ENCODE measurements around the gene MUC6.

The MUC6 gene

GRCh38 chr11:1044160-1044559 lies 7.6 kb upstream of the MUC6 start:
- peaks cover 93% of the 10 kb centered on the region for H3K27me3 ChIP-seq (ENCODE audit: insufficient read depth, low read depth)
- H3K79me2 ChIP-seq (ENCODE audit: insufficient read depth, low read depth): no peaks in the 10 kb centered on the region
- TF ChIP-seq CTCF (conservative IDR thresholded peaks at IDR 0.05; ENCODE audit: low read depth, low read length): no peak
- no peaks in the 10 kb centered on the region for H3K36me3 ChIP-seq (ENCODE audit: insufficient read depth)
- H3K4me3 ChIP-seq (IDR thresholded peaks at IDR 0.05; ENCODE audit: insufficient read depth, low read depth, low read length): no peak overlapping the region
- no peak overlapping the region for H3K27ac ChIP-seq
- no peaks in the 10 kb centered on the region for H3K4me1 ChIP-seq (ENCODE audit: low read depth, poor library complexity, severe bottlenecking)
- no peaks in the 10 kb centered on the region for H4K20me1 ChIP-seq (ENCODE audit: insufficient read depth)
- H2AFZ ChIP-seq (ENCODE audit: low read depth): no peak overlapping the region
- no peak overlapping the region for H3K9ac ChIP-seq
- no peak overlapping the region for H3K4me2 ChIP-seq

- H3K79me2 ChIP-seq (ENCODE audit: insufficient read depth, low read depth): no peaks in the 10 kb centered on the region
- H3K4me2 ChIP-seq: no peak overlapping the region
- H3K9ac ChIP-seq: no peak overlapping the region
- H3K27me3 ChIP-seq (ENCODE audit: insufficient read depth, low read depth): peaks cover 93% of the 10 kb centered on the region
- H3K4me3 ChIP-seq (IDR thresholded peaks at IDR 0.05; ENCODE audit: insufficient read depth, low read depth, low read length): no peak overlapping the region
- H3K4me1 ChIP-seq (ENCODE audit: low read depth, poor library complexity, severe bottlenecking): no peaks in the 10 kb centered on the region
- H3K36me3 ChIP-seq (ENCODE audit: insufficient read depth): no peaks in the 10 kb centered on the region
- H3K27ac ChIP-seq: no peak overlapping the region
- H4K20me1 ChIP-seq (ENCODE audit: insufficient read depth): no peaks in the 10 kb centered on the region
- no peak overlapping the region for H2AFZ ChIP-seq (ENCODE audit: low read depth)
- no peak for TF ChIP-seq CTCF (conservative IDR thresholded peaks at IDR 0.05; ENCODE audit: low read depth, low read length)
These were observed 7.1 kb upstream of the MUC6 start for GRCh38 chr11:1043563-1044096.

GRCh38 chr11:1042626-1043562 lies 6.4 kb upstream of the MUC6 start:
- Histone ChIP-seq H3K27me3 (ENCODE audit: insufficient read depth, low read depth) (peaks cover 93% of the 10 kb centered on the region), H3K9ac (no peak overlapping the region)

GRCh38 chr11:1041936-1042608 lies 5.6 kb upstream of the MUC6 start:
- no peak overlapping the region for H3K9ac ChIP-seq
- H2AFZ ChIP-seq (ENCODE audit: low read depth): no peak overlapping the region
- H3K4me2 ChIP-seq: no peak overlapping the region
- peaks cover 91% of the 10 kb centered on the region for H3K27me3 ChIP-seq (ENCODE audit: insufficient read depth, low read depth)
- no peaks in the 10 kb centered on the region for H3K79me2 ChIP-seq (ENCODE audit: insufficient read depth, low read depth)
- H3K4me1 ChIP-seq (ENCODE audit: low read depth, poor library complexity, severe bottlenecking): no peaks in the 10 kb centered on the region
- no peak overlapping the region for H3K4me3 ChIP-seq (IDR thresholded peaks at IDR 0.05; ENCODE audit: insufficient read depth, low read depth, low read length)
- no peaks in the 10 kb centered on the region for H4K20me1 ChIP-seq (ENCODE audit: insufficient read depth)
- H3K36me3 ChIP-seq (ENCODE audit: insufficient read depth): no peaks in the 10 kb centered on the region
- TF ChIP-seq CTCF (conservative IDR thresholded peaks at IDR 0.05; ENCODE audit: low read depth, low read length): no peak
- no peak overlapping the region for H3K27ac ChIP-seq

More at GRCh38 chr11:1042626-1043562, 6.4 kb upstream of the MUC6 start:
- H3K4me2 ChIP-seq: no peak overlapping the region
- H3K79me2 ChIP-seq (ENCODE audit: insufficient read depth, low read depth): no peaks in the 10 kb centered on the region
- no peaks in the 10 kb centered on the region for H4K20me1 ChIP-seq (ENCODE audit: insufficient read depth)
- no peak overlapping the region for H3K4me3 ChIP-seq (IDR thresholded peaks at IDR 0.05; ENCODE audit: insufficient read depth, low read depth, low read length)
- TF ChIP-seq CTCF (conservative IDR thresholded peaks at IDR 0.05; ENCODE audit: low read depth, low read length): no peak
- H2AFZ ChIP-seq (ENCODE audit: low read depth): no peak overlapping the region
- no peak overlapping the region for H3K27ac ChIP-seq
- no peaks in the 10 kb centered on the region for H3K36me3 ChIP-seq (ENCODE audit: insufficient read depth)
- H3K4me1 ChIP-seq (ENCODE audit: low read depth, poor library complexity, severe bottlenecking): no peaks in the 10 kb centered on the region
